Right lobe of liver (tissue), 6 donors: ENCODE data around the gene CDH15. TPM values are rescaled to one million over a fixed set of nuclear protein-coding genes. Genes with fewer than 3 reads are reported as not detected.
A peak's percentile ranks its signal among the peaks of the same experiment; 100 is the strongest.

Source experiments
- ATAC-seq, 4 donors: fragments of 200-7000 bp; cut with Tn5 transposase; one replicate each; pipeline ENCODE4 v1.9.1; 2020; ENCODE audit warnings: mild to moderate bottlenecking in 4 of 4, moderate library complexity in 4 of 4
- DNase-seq, 3 donors: peaks; one replicate each; pipeline ENCODE4 v3.0.0-alpha.2; 2020
- H3K27ac ChIP-seq, 3 donors: fragments of 200-600 bp; one replicate each; pipeline ENCODE4 v1.8.0; 2022
- H3K27me3 ChIP-seq, 2 donors: fragments of 200-600 bp; one replicate each; pipeline ENCODE4 v1.8.0; 2022
- H3K36me3 ChIP-seq, 4 donors: fragments of 200-600 bp; sonication (generic) in 1 of 4; one replicate each; pipeline versions ENCODE4 v1.5.1 to v1.8.0; 2017 to 2022; ENCODE audit warnings: control low read depth in 1 of 4
- H3K4me1 ChIP-seq, 4 donors: fragments of 200-600 bp; sonication (generic) in 1 of 4; one replicate each; pipeline versions ENCODE4 v1.5.1 to v1.8.0; 2017 to 2022; ENCODE audit warnings: control low read depth in 1 of 4
- H3K4me3 ChIP-seq, 3 donors: fragments of 200-600 bp; one replicate each; pipeline ENCODE4 v1.8.0; 2022
- H3K9me3 ChIP-seq, 4 donors: fragments of 200-600 bp; sonication (generic) in 1 of 4; one replicate each; pipeline versions ENCODE4 v1.5.1 to v1.8.0; 2017 to 2022; ENCODE audit warnings: control low read depth in 1 of 4
- POLR2A ChIP-seq: fragments of 450-650 bp; IDR thresholded peaks from one replicate; pipeline ENCODE4 v1.6.1; 2017; ENCODE audit warnings: antibody characterized with exemption, mild to moderate bottlenecking
- WGBS: methylation state at CpG from one replicate; pipeline ENCODE4 v1.1.6; 2018; ENCODE audit warnings: low coverage, low lambda C conversion rate; ENCODE audit not compliant: insufficient coverage; ENCODE audit errors: missing lambda C conversion rate; 5-methylcytosine and 5-hydroxymethylcytosine counted together
- intact Hi-C, 2 donors: fragments of 100-400 bp; cut with DNase I; formaldehyde crosslinking; loops; one replicate each; pipeline versions ENCODE4 v1.11.2 to v1.14.1; 2022
- total RNA-seq, 6 experiments: library from RNA; depleted of rRNA in 2 of 6; stranded (reverse); fragments of >200 nt in 2 of 6; fragmentation: NEBNext Ultra II Directional in 3 of 6; extraction: Animal tissue kit (Norgen Biotek cat#: 25700) in 3 of 6; gene quantifications; one replicate each; pipeline versions ENCODE4 v1.1.0 to v1.2.4, GENCODE V29; 2016 to 2023
- TF ChIP-seq, protein P1 (sequence below), 4 donors: fragments of 200-600 bp in 3 of 4; fragments of 450-650 bp in 1 of 4; IDR thresholded peaks; one replicate each; pipeline versions ENCODE4 v1.5.1 to v1.8.0; 2016 to 2022; ENCODE audit warnings: antibody characterized with exemption in 4 of 4, mild to moderate bottlenecking in 2 of 4
- donor health status: DM: no; HTN: yes; CAD: no.
- donor health status: DM: no; HTN: no; CAD: no.
- donor health status: DM: no; HTN: no; CAD: no.
- donor health status: DM: no; HTN: yes; CAD: no.
- donor health status: DM: no; HTN: yes; CAD: no.

The CDH15 gene
- total RNA-seq, 6 experiments from 2014 or later: 0.12 to 3.3 (median 0.15) TPM; not detected in 1

DNA sequence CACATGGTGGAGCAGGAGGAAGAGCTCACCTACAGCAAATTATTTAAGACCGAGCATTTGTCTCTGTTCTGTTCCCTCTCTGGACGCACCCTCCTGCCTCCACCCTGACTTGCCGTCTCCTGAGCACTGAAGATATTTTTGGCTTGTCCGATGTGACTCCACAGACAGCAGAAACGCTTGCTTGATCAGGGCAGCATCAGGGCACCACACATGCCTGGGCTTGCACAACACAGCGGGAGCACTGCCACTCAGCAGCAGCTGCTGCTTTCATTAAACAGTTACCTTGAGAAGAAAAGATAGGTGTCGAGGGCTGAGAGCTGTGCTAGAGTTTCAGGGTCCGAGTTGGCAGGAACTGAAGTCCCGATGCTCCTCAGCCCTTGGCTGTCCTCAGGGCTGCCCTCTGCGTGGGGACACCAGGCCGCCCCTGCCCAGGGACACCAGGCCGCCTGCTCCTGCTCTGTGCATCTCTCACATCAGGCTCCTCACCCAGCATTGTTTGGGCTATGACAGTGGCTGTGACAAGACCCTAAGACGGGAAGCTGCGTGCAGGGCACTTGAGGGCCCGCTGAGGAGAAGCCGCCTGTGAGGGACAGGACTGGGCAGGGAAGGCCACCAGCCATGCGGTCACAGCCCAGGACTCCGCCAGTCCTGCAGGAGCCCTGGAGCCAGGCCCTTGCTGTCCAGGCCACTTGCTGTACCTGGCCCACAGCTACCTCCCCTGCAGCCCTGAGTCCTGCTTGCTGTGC, 21.3 kb upstream of the CDH15 start:
- 94% methylated on average over 4 of the region's 18 CpGs for WGBS
- H3K9me3 ChIP-seq: no peaks in the 10 kb centered on the region
- peaks cover 0 to 3% (median 1%) of the 10 kb centered on the region in 4 donors for H3K36me3 ChIP-seq
- no peaks in the 10 kb centered on the region for H3K27me3 ChIP-seq
- H3K27ac ChIP-seq: no peak overlapping the region
- no peak for ATAC-seq
- DNase-seq: peak in 1 of 3 donors; percentile 46
- H3K4me1 ChIP-seq: no peaks in the 10 kb centered on the region
- no peak overlapping the region for H3K4me3 ChIP-seq
- intact Hi-C loops: no loop called here
- TF ChIP-seq, protein P1, sequence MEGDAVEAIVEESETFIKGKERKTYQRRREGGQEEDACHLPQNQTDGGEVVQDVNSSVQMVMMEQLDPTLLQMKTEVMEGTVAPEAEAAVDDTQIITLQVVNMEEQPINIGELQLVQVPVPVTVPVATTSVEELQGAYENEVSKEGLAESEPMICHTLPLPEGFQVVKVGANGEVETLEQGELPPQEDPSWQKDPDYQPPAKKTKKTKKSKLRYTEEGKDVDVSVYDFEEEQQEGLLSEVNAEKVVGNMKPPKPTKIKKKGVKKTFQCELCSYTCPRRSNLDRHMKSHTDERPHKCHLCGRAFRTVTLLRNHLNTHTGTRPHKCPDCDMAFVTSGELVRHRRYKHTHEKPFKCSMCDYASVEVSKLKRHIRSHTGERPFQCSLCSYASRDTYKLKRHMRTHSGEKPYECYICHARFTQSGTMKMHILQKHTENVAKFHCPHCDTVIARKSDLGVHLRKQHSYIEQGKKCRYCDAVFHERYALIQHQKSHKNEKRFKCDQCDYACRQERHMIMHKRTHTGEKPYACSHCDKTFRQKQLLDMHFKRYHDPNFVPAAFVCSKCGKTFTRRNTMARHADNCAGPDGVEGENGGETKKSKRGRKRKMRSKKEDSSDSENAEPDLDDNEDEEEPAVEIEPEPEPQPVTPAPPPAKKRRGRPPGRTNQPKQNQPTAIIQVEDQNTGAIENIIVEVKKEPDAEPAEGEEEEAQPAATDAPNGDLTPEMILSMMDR (IDR thresholded peaks at IDR 0.05): no peak
- no peak for TF ChIP-seq POLR2A

DNA sequence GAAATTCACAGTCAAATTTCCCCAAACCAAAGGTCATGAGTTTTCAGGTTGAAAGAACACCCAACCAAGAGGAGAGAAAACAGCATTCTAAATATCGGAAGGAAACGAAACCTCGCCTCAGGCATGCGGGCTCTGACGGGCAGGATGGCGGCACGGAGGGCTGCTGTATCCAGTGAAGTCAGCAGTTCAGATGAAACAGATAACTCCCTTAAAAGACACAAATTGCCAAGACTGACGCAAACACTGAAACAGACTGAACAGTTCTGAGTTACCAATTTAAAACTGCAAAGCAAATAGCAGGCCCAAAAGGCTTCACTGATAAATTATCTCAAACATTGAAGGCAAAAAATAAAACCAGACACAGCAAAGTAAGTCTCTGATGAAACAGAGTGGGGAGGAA, 20.6 kb upstream of the CDH15 start:
- Histone ChIP-seq H3K27ac (no peak overlapping the region), H3K36me3 (peaks cover 0 to 3% (median 1%) of the 10 kb centered on the region in 4 donors), H3K4me3 (no peak overlapping the region), H3K27me3 (no peaks in the 10 kb centered on the region), H3K9me3 (no peaks in the 10 kb centered on the region), H3K4me1 (no peaks in the 10 kb centered on the region)
- ATAC-seq (no peak), DNase-seq (no peak)
- intact Hi-C loops: no loop called here
- no peak for TF ChIP-seq POLR2A
- TF ChIP-seq, protein P1 (IDR thresholded peaks at IDR 0.05): no peak
- WGBS: over 99% methylated on average over 8 of the region's 8 CpGs

DNA sequence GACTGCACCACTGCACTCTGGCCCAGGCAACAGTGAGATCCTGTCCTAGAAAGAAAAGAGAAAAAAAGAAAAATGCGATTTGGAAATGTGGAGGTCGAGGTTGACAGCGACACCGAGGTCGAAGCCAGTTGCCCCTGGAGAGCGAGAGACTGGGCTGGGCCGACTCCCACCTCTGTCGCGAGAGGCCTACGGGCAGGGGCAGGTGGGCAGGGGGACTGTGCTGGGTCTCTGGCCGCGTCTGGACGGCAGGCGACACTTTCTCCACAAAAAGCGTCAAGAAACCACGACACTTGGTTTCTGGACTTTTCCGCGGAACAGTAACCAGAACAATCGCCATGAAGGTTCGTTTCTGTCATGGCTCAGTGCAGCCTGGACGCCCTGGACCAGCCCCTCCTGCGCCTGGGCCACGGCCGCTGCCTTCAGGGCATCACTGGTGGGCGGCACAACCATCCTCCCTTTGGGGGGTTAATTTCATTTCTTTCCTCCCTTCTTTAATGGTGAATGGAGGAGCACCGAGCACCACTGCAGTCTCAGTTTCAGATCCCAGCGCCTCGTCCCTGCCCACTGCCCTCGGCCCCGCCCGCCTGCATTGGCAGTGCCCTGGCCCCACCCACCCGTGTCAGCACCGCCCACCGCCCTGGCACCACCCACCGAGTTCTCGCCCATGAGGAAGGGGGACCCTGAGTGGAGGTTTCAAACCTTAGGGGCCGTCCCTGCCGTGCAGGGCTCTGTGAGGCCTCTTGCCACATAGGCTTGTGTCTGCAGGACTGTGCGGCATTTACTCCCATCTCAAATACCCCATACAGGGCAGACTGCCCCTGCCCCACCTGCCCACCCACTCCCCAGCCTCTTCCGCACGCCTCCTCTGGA, 18.5 kb upstream of the CDH15 start:
- WGBS: 93% methylated on average over 9 of the region's 41 CpGs
- intact Hi-C loops: no loop called here
- no peaks in the 10 kb centered on the region for H3K4me1 ChIP-seq
- peaks cover 0 to 3% (median 1%) of the 10 kb centered on the region in 4 donors for H3K36me3 ChIP-seq
- no peaks in the 10 kb centered on the region for H3K9me3 ChIP-seq
- DNase-seq (peak in 2 of 3 donors; percentile 10 to 44), ATAC-seq (peak in 2 of 4 donors; percentile 7 to 11)
- TF ChIP-seq, protein P1 (IDR thresholded peaks at IDR 0.05): no peak
- no peak for TF ChIP-seq POLR2A
- no peak overlapping the region for H3K4me3 ChIP-seq
- H3K27ac ChIP-seq: no peak overlapping the region
- H3K27me3 ChIP-seq: no peaks in the 10 kb centered on the region

DNA sequence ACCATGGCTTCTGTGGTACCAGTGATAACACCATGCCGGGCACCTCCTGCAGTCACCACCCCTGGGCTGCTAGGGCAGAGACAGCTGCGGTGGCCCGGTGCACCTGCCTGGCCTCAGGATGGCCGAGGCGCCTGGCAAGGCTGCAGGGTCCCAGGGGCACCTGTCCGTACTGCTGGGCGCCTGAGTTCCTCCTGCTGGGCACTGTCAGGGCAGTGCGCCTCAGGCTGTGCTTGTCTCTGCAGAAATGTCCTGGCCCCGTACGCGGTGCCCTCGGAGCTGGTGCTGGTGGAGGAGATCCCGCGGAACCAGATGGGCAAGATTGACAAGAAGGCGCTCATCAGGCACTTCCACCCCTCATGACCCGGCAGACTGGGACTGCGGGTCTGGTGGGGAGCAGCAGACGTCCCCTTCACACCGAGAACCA, 17.7 kb upstream of the CDH15 start:
- intact Hi-C loops: no loop called here
- WGBS: no CpG with 5 or more reads among the region's 19 CpGs
- H3K9me3 ChIP-seq: no peaks in the 10 kb centered on the region
- no peaks in the 10 kb centered on the region for H3K4me1 ChIP-seq
- H3K36me3 ChIP-seq: peaks cover 0 to 3% (median 1%) of the 10 kb centered on the region in 4 donors
- DNase-seq (peak in 1 of 3 donors; percentile 54), ATAC-seq (peak in 3 of 4 donors; percentile 13 to 17 (median 14))
- no peak overlapping the region for H3K27ac ChIP-seq
- no peak for TF ChIP-seq POLR2A
- TF ChIP-seq, protein P1 (IDR thresholded peaks at IDR 0.05): no peak
- H3K27me3 ChIP-seq: no peaks in the 10 kb centered on the region
- no peak overlapping the region for H3K4me3 ChIP-seq
